Astrocyte of the cerebellum (primary cell): Measurements from ENCODE around the gene ORAI1.
A peak's percentile ranks its signal among the peaks of the same experiment; 100 is the strongest.

Source experiments
- DNase-seq: peaks from one replicate; pipeline ENCODE4 v3.0.0-alpha.2; 2011; ENCODE audit warnings: low read depth
- H3K4me3 ChIP-seq: 2 replicates; pipeline ENCODE4 v1.5.1; 2011; ENCODE audit warnings: mild to moderate bottlenecking, low read depth, low read length, moderate library complexity
- CTCF ChIP-seq: IDR thresholded peaks from 2 replicates; pipeline ENCODE4 v1.5.1; 2012; ENCODE audit warnings: low read length, low read depth, moderate library complexity, mild to moderate bottlenecking; ENCODE audit errors: missing control alignments
- in situ Hi-C: cut with HindIII; loops from 2 replicates; pipeline ENCODE4 v1.10.0; 2017; ENCODE audit warnings: low sequenced_read_pairs

Gene ORAI1

GRCh38 chr12:121626087-121626852 lies at the start of gene ORAI1:
ORAI1 (plus strand) TSS chr12:121626530.
- DNase-seq = peak; percentile 70
- no peak for TF ChIP-seq CTCF
- in situ Hi-C loops = no loop called here
- peak within 1 kb of the TSS; percentile 61 for H3K4me3 ChIP-seq

GRCh38 chr12:121576851-121577391 lies 49.4 kb upstream of the ORAI1 start:
- peak overlapping the region; percentile 11 for H3K4me3 ChIP-seq
- TF ChIP-seq CTCF = no peak
- DNase-seq = peak; percentile 36
- in situ Hi-C loops = loop anchor here (5.0 kb wide), 1 partner anchor 80 kb away; no protein-coding TSS in a partner anchor

- H3K4me3 ChIP-seq = peak overlapping the region; percentile 38
- in situ Hi-C loops = loop anchor here (5.0 kb wide), 1 partner anchor 80 kb away; no protein-coding TSS in a partner anchor
- no peak for TF ChIP-seq CTCF
- no peak for DNase-seq
Measured at GRCh38 chr12:121577443-121578180, 48.7 kb upstream of the ORAI1 start.

- in situ Hi-C loops = loop anchor here (5.0 kb wide), 1 partner anchor 81 kb away; no protein-coding TSS in a partner anchor
- TF ChIP-seq CTCF = no peak
- H3K4me3 ChIP-seq = peak overlapping the region; percentile 38
- no peak for DNase-seq
Measured at GRCh38 chr12:121578230-121579189, 47.8 kb upstream of the ORAI1 start.

- DNase-seq = no peak
- in situ Hi-C loops = loop anchor here (5.0 kb wide), 1 partner anchor 82 kb away; no protein-coding TSS in a partner anchor
- TF ChIP-seq CTCF = no peak
- peak overlapping the region; percentile 38 for H3K4me3 ChIP-seq
Measured at GRCh38 chr12:121579190-121579791, 47.0 kb upstream of the ORAI1 start.
